IMR-90 (cell line): ENCODE results near the gene ESF1. TPM values are rescaled to one million over a fixed set of nuclear protein-coding genes. Genes with fewer than 3 reads are reported as not detected.

ENCODE experiments used
- ATAC-seq: fragments of 200-7000 bp; cut with Tn5 transposase; 2 replicates; pipeline ENCODE4 v1.9.1; 2020; ENCODE audit warnings: low read depth, mild to moderate bottlenecking, moderate library complexity
- BruUV-seq: library from RNA; stranded (reverse); fragments of 400-500 nt; replicated peaks from 2 replicates; lab custom pipeline; 2021; lab: Mats Ljungman, UMichigan
- CTCF ChIA-PET: fragments of 300-600 bp; formaldehyde crosslinking; extraction: SDS; loops from one replicate; lab custom pipeline; 2021; ENCODE audit warnings: antibody characterized with exemption; lab: Yijun Ruan, JAX
- POLR2A ChIA-PET: fragments of 300-600 bp; sonication (Branson Sonifier 250); formaldehyde crosslinking; loops from one replicate; lab custom pipeline; 2022; ENCODE audit warnings: antibody characterized with exemption; ENCODE audit not compliant: unreplicated experiment; lab: Charles Lee
- DNase-seq: peaks from one replicate; pipeline ENCODE4 v3.0.0; 2013
- H2AFZ ChIP-seq: replicated peaks from 2 replicates; pipeline ENCODE3; 2013; ENCODE audit warnings: low read length, mild to moderate bottlenecking; ENCODE audit not compliant: poor library complexity
- H2AK5ac ChIP-seq: 2 replicates; pipeline ENCODE4 v1.6.1; 2013; ENCODE audit warnings: low read depth, low read length, inconsistent platforms
- H2AK9ac ChIP-seq: replicated peaks from 2 replicates; pipeline ENCODE3; 2013; ENCODE audit warnings: mild to moderate bottlenecking, low read depth, low read length, moderate library complexity; ENCODE audit not compliant: poor library complexity
- H2BK120ac ChIP-seq: 2 replicates; pipeline ENCODE4 v1.6.1; 2013; ENCODE audit warnings: low read depth, low read length, inconsistent platforms
- H2BK15ac ChIP-seq: 3 replicates; pipeline ENCODE4 v1.6.1; 2013; ENCODE audit warnings: low read depth, low read length, inconsistent platforms
- H2BK20ac ChIP-seq: 2 replicates; pipeline ENCODE4 v1.6.1; 2013; ENCODE audit warnings: low read depth, mild to moderate bottlenecking, inconsistent platforms, low read length, moderate library complexity
- H2BK5ac ChIP-seq: 2 replicates; pipeline ENCODE4 v1.6.1; 2013; ENCODE audit warnings: mild to moderate bottlenecking, low read depth, low read length, inconsistent platforms; ENCODE audit not compliant: poor library complexity, severe bottlenecking
- H3K14ac ChIP-seq: replicated peaks from 2 replicates; pipeline ENCODE4 v1.6.1; 2013; ENCODE audit warnings: low read depth, low read length, inconsistent platforms
- H3K18ac ChIP-seq: 2 replicates; pipeline ENCODE4 v1.6.1; 2013; ENCODE audit warnings: low read depth, low read length, control low read depth
- H3K23ac ChIP-seq: 2 replicates; pipeline ENCODE4 v1.6.1; 2013; ENCODE audit warnings: low read depth, low read length, inconsistent platforms
- H3K27ac ChIP-seq: 2 replicates; pipeline ENCODE4 v1.5.1; 2013; ENCODE audit warnings: mild to moderate bottlenecking, control low read depth, low read length; ENCODE audit not compliant: insufficient read depth
- H3K27me3 ChIP-seq: 2 replicates; pipeline ENCODE4 v1.6.1; 2013; ENCODE audit warnings: low read length; ENCODE audit not compliant: control insufficient read depth, insufficient read depth
- H3K36me3 ChIP-seq: 2 replicates; pipeline ENCODE4 v1.6.1; 2013; ENCODE audit warnings: low read length, mixed read lengths; ENCODE audit not compliant: control insufficient read depth, insufficient read depth
- H3K4ac ChIP-seq: 2 replicates; pipeline ENCODE4 v1.6.1; 2013; ENCODE audit warnings: low read depth, low read length, inconsistent platforms
- H3K4me1 ChIP-seq: 2 replicates; pipeline ENCODE4 v1.6.1; 2013; ENCODE audit warnings: low read length, mixed read lengths; ENCODE audit not compliant: control insufficient read depth, insufficient read depth
- H3K4me2 ChIP-seq: 2 replicates; pipeline ENCODE4 v1.6.1; 2013; ENCODE audit warnings: low read depth, mild to moderate bottlenecking, control low read depth, low read length, moderate library complexity
- H3K4me3 ChIP-seq: 2 replicates; pipeline ENCODE4 v1.5.1; 2013; ENCODE audit warnings: low read depth, mild to moderate bottlenecking, control low read depth, low read length, moderate library complexity; ENCODE audit not compliant: insufficient read depth
- H3K56ac ChIP-seq: 2 replicates; pipeline ENCODE4 v1.6.1; 2013; ENCODE audit warnings: low read length, inconsistent platforms; ENCODE audit not compliant: insufficient read depth; ENCODE audit errors: extremely low read depth
- H3K79me1 ChIP-seq, 2 experiments: 2 replicates each; pipeline ENCODE4 v1.6.1; 2013; ENCODE audit warnings: low read length in 2 of 2, inconsistent platforms in 1 of 2, low read depth in 1 of 2
- H3K9ac ChIP-seq: 2 replicates; pipeline ENCODE4 v1.6.1; 2013; ENCODE audit warnings: low read depth, low read length, control low read depth
- H3K9me1 ChIP-seq: 2 replicates; pipeline ENCODE4 v1.6.1; 2013; ENCODE audit warnings: low read length, inconsistent platforms; ENCODE audit not compliant: insufficient read depth
- H3K9me3 ChIP-seq: 2 replicates; pipeline ENCODE4 v1.6.1; 2013; ENCODE audit warnings: low read length; ENCODE audit not compliant: control insufficient read depth, insufficient read depth
- H4K20me1 ChIP-seq: 2 replicates; pipeline ENCODE4 v1.6.1; 2013; ENCODE audit warnings: low read length, inconsistent platforms; ENCODE audit not compliant: insufficient read depth
- H4K5ac ChIP-seq: 2 replicates; pipeline ENCODE4 v1.6.1; 2013; ENCODE audit warnings: mild to moderate bottlenecking, low read depth, low read length, control low read depth
- H4K8ac ChIP-seq, 2 experiments: 2 replicates each; pipeline ENCODE4 v1.6.1; 2013; ENCODE audit warnings: low read depth in 2 of 2, low read length in 2 of 2, control low read depth in 1 of 2, inconsistent platforms in 1 of 2
- H4K91ac ChIP-seq: 2 replicates; pipeline ENCODE4 v1.6.1; 2013; ENCODE audit warnings: low read depth, low read length, inconsistent platforms; ENCODE audit not compliant: insufficient read depth
- MAFK ChIP-seq: IDR thresholded peaks from 2 replicates; pipeline ENCODE4 v1.6.1; 2012; ENCODE audit warnings: low read depth, low read length, improper control_type of control experiment
- WGBS, 2 experiments: methylation state at CpG; one replicate each; pipeline versions ENCODE4 v1.1.5 to v1.1.7; 2013; ENCODE audit warnings: missing lambda C conversion rate in 2 of 2; ENCODE audit not compliant: insufficient read length in 1 of 2; ENCODE audit errors: extremely low coverage in 2 of 2; 5-methylcytosine and 5-hydroxymethylcytosine counted together
- dilution Hi-C: fragments of 300-500 bp; cut with HindIII; formaldehyde crosslinking; loops from one replicate; pipeline ENCODE4 v1.14.3; 2018; ENCODE audit warnings: low sequenced_read_pairs; ENCODE audit not compliant: unreplicated experiment
- in situ Hi-C: fragments of 300-500 bp; cut with MboI; formaldehyde crosslinking; loops from 3 replicates; pipeline ENCODE4 v1.14.3; 2019; ENCODE audit warnings: low sequenced_read_pairs, inconsistent platforms, mixed read lengths
- intact Hi-C: fragments of 100-400 bp; cut with micrococcal nuclease; formaldehyde crosslinking; loops from 2 replicates; pipeline ENCODE4 v1.10.0; 2022
- polyA plus RNA-seq, 3 experiments: library from polyadenylated mRNA; depleted of rRNA; stranded (reverse); fragments of >200 nt; gene quantifications; 2 replicates each; pipeline ENCODE4 v1.2.3, GENCODE V29; 2012; ENCODE audit warnings: low replicate concordance in 1 of 3
- total RNA-seq: library from RNA; depleted of rRNA; stranded (reverse); fragments of >200 nt; gene quantifications from 2 replicates; pipeline ENCODE4 v1.2.3, GENCODE V29; 2012
- TF ChIP-seq, protein P1 (sequence below): fragments of 150-350 bp; IDR thresholded peaks from 2 replicates; pipeline ENCODE4 v1.6.1; 2017; ENCODE audit warnings: mild to moderate bottlenecking, antibody characterized with exemption, low read length, low read depth

The ESF1 gene
- total and polyA plus RNA-seq, 2 of the 4 experiments (the other 2 are of a cell fraction) = 2.6 to 2.7 TPM

GRCh38 chr20:13708234-13708633 lies 76.5 kb downstream of the ESF1 start:
- no peak overlapping the region for H3K4me2 ChIP-seq
- H3K9me3 ChIP-seq = no peaks in the 10 kb centered on the region; the same call in 1 of the 2 replicates
- no peak overlapping the region for H4K5ac ChIP-seq
- no peaks in the 10 kb centered on the region; the same call in 1 of the 2 replicates for H3K36me3 ChIP-seq
- H2BK15ac ChIP-seq = no peak overlapping the region
- TF ChIP-seq, protein P1, sequence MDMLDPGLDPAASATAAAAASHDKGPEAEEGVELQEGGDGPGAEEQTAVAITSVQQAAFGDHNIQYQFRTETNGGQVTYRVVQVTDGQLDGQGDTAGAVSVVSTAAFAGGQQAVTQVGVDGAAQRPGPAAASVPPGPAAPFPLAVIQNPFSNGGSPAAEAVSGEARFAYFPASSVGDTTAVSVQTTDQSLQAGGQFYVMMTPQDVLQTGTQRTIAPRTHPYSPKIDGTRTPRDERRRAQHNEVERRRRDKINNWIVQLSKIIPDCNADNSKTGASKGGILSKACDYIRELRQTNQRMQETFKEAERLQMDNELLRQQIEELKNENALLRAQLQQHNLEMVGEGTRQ = no peak
- peak; percentile 94 for TF ChIP-seq MAFK
- DNase-seq (no peak), ATAC-seq (no peak)
- H3K4ac ChIP-seq = no peak overlapping the region
- ChIA-PET CTCF (no interaction called here), POLR2A (no interaction called here)
- H3K27me3 ChIP-seq = no peaks in the 10 kb centered on the region
- H3K4me3 ChIP-seq = no peak overlapping the region
- no peak overlapping the region for H2BK20ac ChIP-seq
- no peak overlapping the region for H2AFZ ChIP-seq
- H2AK5ac ChIP-seq = no peak overlapping the region
- no peak overlapping the region for H3K27ac ChIP-seq
- H3K4me1 ChIP-seq = no peaks in the 10 kb centered on the region
- no TSS peak for BruUV-seq
- no peak overlapping the region for H4K8ac ChIP-seq
- no peak overlapping the region for H3K56ac ChIP-seq
- H2BK120ac ChIP-seq = no peak overlapping the region
- no peak overlapping the region for H2AK9ac ChIP-seq
- no peak overlapping the region for H2BK5ac ChIP-seq
- no peaks in the 10 kb centered on the region for H4K20me1 ChIP-seq
- no peaks in the 10 kb centered on the region for H3K9me1 ChIP-seq
- in situ Hi-C loops = no loop called here
- intact Hi-C loops = no loop called here
- no peak overlapping the region for H3K9ac ChIP-seq
- H3K23ac ChIP-seq = no peak overlapping the region
- dilution Hi-C loops = no loop called here
- WGBS, 2 experiments = no CpG with 5 or more reads among the region's 1 CpG
- no peak overlapping the region for H4K91ac ChIP-seq
- no peaks in the 10 kb centered on the region for H3K79me1 ChIP-seq
- no peak overlapping the region for H3K14ac ChIP-seq
- H3K18ac ChIP-seq = no peak overlapping the region
